ENCODE data around the gene WDR70.

WDR70 gene

DNA sequence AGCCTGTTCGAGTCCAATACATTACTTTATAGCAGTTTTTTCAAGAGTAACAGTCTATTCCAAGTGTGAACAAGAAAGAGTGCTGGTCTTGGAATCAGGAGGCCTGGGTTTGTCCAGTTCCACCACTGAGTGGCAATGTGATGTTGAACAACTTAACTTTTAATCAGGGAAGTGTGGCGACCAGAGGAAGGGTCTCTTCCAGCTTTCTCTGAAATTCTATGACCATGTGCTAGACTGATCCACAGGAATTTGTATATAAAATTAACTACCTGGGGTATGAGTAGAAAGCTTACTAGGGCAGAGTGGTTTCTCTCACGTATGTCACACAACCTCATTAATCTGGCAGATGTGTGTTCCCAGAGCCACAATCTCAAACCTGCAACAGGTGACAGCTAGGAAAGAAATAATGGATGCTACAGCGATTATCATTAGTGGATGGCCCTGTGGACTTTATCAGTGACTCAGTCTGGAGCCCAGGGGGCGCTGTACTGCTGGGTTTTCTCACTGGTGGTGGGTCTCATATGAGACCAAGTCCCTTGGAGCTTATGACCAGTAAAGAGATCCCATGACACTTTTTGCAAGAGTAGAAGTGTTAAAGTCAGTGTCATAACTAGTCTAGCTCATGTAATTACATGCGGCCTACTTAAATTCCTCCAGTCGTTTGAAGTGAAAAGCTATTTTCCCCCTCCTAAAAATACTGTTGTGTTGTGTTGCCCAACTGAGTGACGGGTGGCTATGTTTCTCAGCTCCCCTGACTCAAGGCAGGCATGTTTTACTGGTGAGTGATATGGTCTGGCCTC lies 344.2 kb downstream of the WDR70 start:
- no peak for DNase-seq (ENCODE audit: low read depth)

DNA sequence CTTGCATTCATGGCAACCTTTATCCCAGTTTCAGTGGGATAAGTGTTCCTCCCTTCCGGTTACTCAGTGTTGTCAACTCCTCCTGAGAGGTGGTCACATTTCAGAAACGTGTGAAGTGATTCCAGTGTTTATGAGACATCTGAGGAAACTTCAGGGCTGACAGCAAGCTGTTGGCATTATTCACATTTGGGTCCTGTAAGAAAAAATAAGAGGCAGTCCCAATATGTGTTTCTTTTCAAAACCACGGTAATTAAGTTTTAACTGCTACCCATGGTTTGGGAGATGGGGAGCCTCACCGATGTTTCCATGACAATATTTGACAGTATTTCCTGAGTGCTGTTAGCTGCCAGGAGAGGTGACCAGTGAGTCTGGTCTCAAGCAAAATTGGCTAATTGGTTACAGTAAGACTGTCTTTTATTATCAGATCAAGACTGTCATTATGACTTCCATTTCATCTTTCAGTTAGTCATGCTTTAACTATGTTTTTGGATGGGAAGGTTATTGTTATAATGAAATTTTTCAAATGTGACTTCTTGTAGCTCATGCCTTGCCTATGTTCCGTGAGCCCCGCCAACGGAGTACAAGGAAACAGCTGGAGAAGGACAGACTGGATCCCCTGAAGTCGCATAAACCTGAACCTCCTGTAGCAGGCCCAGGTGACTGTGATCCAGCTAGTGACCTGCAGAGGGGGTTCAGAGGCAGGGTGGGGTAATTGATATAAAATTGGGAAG lies 345.4 kb downstream of the WDR70 start:
- DNase-seq (ENCODE audit: low read depth) = no peak

DNA sequence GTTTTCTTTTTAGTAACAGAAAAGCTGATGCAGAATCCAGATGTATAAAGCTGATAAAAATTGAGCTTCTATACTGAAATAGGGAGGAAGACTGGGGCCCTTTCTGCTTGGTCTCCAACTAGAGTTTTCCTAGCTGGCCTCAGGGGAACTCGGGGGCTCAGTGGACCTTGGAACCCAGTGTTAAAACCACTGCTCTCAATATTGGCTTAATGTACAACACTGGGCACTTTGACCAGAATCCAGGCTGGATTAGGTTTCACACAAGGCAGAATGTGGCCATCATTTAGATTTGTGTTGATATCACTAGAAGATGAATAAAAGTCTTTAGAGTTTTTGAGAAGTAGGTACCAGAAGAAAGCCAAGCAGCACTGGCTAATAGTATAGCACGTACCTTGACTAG lies 346.1 kb downstream of the WDR70 start:
- no peak for DNase-seq (ENCODE audit: low read depth)

DNA sequence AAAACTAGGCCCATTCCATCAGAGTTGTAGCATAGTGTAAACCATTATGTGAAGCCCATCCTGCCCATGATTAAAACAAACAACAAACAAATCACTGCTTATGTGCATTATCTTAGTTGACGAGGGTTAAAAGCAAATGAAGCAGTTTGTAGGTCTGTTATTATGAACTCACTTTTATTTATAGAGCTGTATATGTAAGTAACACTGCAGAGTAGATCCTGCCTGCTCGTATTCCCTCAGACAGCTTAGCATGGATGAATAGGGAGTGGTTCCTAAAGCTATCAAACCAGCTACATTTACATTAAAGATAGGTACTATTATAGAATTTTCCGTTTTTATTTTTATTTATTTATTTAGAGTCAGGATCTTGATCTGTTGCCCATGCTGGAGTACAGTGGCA lies 348.1 kb downstream of the WDR70 start:
- DNase-seq (ENCODE audit: low read depth) = no peak

DNA sequence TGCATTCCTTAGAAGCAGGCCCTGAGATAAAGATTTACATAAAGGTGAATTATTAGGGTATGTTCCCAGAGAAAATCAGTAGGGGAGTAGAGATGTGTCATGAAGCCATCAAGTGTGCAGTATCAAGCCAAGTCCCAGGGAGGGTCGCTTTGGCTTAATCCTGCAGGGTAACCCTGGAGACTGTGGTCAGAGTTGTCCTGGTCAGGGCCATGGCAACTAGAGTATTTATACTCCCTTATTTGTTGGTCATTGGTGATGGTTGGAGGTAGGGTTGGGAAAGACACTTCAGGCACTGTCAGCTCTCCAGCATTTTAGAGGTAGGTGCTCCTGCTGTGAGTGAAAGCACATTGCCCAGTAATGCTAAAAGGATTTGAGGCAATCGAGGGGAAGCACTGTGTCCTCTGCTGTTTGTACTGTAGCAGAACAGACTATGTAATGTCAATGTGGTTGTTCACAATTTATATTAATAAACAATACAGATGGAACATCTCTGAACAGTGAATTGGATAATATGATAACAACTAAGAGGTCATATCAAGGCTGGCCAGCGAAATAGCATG lies 351.9 kb downstream of the WDR70 start:
- no peak for DNase-seq (ENCODE audit: low read depth)

DNA sequence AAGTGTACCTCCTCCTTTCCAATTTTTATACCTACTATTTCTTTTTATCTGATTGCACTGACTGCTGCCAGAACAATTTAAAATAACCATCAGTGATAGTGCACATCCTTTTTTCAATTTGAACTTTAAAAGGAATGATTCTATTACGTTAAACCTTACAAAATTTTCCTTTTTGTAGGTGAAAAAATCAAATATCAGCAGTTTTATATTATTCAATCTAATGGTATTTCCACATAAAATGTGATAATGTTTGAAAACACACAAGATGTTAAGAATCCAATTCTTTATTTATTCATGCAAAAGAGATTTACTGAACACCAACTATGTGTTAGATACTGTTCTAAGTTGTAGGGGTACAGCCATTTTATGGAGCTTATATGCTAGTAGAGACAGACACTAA lies 355.0 kb downstream of the WDR70 start:
- DNase-seq (ENCODE audit: low read depth) = no peak

DNA sequence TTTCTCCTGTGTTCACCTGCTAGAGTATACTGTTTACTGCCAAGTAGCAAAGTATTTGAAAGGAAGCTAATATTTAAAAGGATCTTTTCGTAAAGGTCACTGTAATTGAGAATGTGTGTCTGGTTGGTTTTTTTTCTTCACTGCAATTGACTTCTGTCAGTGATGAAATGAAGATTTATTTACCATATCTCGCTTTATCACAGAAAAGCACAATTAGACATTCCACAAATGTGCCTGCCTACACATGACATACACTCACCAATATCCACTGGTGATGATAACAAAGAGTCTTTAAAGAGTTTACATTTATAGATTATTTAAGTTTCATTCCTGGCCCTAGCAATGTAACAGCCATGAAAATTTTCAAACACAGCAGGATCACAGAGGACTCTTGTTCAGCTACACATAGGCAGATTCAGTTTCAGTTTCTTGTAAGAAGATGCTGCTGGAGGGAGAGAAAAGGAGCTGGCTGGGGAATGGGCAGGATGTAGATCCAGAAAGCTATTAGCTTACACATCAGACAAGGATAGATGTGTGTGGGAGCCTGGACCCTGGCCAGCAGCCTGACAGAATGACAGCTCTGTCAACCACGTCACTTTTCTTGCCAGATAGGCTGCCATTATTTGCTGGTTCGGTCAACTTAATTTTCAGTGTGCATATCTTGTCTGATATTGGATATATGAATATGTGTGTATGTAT lies 356.7 kb downstream of the WDR70 start:
- no peak for DNase-seq (ENCODE audit: low read depth)

DNA sequence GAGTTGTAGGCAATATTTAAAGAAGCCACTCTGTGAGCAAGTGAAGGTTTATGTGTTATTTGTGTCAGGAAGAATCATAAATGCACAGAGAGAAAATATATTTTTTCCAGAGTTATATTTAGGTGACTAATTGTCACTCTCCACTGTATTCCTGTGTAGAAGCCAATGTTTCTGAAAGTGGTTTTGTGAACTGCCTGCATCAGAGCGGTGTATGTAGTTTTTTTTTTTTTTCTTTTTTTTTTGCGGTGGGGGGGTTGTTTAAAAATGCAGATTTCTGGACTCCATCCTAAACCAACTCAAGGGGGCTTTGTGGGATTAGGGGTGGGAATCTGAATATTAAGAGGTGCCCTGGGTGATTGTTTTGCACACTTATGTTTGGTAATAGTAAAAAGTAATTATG lies 357.3 kb downstream of the WDR70 start:
- no peak for DNase-seq (ENCODE audit: low read depth)

DNA sequence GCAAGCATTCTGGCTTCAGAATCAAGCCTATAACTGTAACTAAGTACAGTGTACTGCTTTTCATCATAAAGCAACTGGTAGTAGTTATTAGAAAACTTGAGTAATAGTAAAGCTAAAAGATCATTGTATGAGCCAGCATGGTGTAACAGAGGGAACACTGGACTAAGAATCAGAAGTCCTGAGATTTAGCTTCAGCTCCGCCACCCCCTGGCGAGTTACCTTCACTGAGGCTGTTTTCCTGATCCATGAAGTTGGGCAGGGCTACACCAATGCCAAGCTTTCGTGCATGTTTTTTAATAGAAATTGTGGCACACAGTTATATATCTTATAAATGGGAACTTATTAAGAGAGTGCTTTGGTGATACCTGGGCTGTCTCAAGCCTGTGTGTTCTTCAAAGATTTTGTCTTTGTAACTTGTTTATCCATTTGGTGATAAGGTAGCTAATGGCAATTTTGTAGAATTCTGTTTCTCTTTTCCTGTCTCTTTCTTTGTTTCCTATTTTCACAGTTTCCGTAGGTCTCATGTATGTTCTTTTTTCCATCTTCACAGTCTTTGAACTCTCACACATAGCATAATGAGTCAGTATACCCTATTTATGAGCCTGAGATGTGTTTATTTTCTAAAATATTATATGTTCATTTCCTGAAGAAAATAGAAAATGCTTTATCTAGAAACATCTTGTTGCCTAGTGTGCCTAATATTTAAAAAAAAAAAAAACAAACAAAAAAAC lies 358.4 kb downstream of the WDR70 start:
- DNase-seq (ENCODE audit: low read depth) = no peak

DNA sequence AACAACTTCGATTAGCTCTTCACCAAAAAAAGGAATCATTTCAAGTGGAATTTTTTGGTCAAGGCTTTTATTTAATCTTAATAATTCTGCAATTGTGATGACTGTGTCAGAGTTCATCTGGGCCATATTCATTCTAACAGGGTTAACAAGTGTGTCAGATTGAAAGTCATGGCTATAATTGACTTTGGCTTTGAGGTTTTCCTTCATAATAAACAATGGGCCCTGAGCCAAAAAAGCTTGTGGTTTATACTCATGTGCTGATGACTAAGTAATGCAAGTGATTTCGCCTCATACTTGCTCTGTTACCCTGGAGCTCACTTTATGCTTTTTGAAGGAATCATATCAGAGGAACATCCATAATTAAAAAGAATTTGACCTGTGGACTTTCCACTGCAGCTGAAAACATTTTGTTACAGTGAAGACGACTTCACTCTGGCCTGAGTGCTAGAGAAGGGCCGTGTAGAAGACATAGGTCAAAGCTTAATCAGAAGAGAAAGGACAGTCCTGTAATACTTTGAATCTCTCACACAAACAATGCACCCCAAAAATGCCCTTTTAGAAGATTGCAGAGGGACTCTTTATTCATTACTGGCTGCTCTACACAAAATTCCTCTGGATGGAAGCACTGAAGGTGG lies 359.1 kb downstream of the WDR70 start:
- no peak for DNase-seq (ENCODE audit: low read depth)

DNA sequence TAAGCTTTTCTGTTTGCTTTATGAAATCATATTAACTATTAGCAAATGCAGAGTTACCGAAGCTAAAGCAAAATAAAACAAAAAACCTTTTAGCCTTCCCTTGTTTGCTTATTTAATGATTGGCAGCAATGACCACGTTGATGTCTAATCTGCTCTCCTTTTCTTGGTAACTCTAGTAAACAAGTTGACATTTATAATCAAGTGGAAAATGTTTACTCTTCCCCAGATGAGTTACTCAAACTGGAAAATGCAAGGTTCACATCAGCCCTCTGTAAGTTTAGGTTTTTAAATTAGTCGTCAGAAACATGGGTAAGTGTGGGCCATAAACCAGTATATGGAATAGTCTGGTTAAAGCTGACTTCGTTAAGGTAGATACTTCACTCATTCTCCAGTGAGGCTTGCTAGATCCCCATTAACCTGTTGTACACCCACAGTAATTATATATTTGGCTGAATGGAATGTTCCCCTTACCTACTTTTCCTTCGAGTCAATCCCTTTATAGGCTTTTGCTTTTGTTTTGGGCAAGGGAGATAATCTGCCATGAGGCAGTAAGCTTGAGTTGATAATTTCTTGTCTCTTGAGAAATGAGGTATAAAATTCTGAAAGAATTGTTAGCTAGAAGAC lies 359.9 kb downstream of the WDR70 start:
- no peak for DNase-seq (ENCODE audit: low read depth)

DNA sequence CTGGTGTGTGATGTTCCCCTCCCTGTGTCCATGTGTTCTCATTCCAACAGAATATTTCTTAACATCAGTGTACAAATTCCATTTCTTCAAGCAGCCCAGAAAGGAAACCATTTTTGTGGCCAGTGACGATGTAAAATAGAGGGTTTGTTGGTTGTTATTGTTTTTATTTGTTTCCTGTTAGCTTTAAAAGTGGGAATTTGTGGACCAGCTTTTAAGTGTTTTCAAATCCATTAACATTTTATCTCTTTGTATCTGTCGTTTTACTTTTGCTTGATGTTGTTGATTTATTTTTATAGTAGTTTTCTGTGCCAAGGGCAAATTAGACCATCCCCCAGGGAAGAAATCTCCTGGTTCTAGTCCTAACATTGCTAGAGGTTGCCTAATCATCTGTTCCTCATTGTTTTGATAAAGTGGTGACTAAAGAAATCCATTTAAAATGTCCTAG lies 360.7 kb downstream of the WDR70 start:
- DNase-seq (ENCODE audit: low read depth) = no peak

DNA sequence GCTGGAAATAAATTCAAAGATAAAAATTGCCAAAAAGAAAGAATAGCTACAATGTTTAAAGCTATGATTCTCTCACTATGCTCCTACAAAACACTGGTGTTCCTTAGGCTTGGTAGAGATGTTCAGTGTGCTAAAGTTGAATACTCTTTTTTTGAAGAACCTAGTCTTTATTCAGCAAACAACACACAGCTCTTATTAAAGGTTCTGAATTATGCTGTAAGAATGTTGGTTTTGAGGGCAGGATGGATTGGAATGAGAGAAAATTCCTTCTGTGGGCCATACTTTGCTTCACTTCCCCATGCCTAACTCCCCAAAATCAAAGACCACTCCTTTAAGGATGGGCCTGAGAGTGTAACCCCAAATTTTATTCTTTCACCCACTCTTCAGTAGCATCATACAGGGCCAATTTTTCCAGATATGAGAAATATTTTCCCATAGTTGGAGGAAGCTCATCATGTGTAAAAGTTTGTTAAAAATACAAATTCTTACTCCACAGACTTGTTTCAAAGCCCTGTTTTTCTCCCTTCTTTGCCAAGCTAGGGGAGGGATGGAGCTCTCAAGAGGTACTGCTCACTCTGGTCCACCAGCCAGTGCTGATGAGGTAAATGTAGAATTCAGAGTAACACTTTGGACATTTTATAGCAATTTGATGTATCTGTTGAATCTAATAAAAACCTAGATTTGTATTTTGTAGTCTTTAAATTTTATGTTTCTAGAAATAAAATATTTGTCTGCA lies 361.4 kb downstream of the WDR70 start:
- no peak for DNase-seq (ENCODE audit: low read depth)

DNA sequence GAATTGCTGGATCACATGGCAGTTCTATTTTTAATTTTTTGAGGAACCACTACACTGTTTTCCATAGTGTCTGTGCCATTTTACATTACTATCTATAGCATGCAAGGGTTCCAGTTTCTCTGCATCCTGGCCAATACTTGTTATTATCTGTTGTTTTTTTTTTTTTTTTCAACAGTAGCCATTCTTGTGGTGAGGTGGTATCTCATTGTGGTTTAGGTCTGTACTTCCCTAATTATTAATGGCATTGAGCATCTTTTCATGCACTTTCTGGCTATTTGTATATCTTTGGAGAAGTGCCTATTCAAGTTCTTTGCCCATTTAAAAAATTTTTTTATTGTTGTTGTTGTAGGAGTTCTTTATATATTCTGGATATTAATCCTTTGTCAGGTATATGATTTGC lies 363.0 kb downstream of the WDR70 start:
- no peak for DNase-seq (ENCODE audit: low read depth)

DNA sequence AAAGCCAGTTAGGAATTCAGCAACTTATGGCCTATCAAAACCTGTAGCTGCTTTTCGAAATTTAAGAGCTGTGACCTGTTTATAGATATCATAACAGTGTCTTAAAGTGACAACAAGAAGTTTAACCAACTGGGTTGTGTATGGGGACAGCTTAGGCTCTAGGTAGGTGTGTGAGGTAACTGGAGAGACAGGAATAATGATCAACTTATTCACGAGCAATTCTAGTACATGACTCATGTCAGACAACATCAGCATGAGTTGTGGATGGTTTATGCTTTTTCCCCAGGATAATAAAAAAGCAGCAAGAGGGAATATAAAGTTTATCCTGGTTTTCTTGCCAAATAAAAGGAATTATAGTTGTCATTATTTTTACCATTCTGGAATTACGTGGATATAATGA lies 372.1 kb downstream of the WDR70 start:
- DNase-seq (ENCODE audit: low read depth) = no peak

DNA sequence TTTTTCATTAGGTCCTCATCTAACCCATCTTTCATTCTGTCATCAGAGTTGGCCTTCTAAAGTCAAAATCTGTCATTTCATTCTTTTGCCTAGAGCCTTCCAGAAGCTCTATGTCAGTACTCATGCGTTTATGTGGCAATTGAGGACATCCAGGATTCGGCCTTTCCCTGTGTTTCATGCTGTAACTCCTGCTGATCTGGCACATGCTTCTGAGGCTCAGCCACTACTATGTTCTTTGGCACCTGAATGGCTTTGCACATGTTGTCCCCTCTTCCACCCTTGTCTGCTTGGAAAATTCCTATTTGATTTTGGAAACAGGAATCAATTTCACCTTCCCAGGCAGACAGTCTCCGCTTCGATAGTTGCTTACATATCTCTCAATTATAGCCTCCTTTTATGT lies 375.9 kb downstream of the WDR70 start:
- no peak for DNase-seq (ENCODE audit: low read depth)

DNA sequence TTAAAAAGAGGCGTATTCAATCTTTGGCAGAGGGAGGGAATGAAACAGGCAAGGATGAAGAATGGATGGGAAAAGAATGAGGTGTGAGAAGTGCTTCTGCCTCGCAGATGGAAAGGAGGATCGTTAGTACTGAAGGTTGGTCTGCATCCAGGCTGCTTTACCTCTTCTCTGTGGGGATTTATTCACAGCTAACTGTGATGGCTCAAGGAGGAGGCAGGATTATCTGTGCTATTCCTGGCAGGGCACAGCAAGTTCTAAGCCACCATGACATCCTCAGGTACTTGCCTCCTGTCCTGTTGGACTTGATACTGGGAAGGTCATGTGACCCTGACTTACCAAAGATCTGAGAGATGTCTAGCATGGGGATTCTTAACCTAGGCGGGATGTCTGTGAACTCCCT lies 376.5 kb downstream of the WDR70 start:
- no peak for DNase-seq (ENCODE audit: low read depth)

DNA sequence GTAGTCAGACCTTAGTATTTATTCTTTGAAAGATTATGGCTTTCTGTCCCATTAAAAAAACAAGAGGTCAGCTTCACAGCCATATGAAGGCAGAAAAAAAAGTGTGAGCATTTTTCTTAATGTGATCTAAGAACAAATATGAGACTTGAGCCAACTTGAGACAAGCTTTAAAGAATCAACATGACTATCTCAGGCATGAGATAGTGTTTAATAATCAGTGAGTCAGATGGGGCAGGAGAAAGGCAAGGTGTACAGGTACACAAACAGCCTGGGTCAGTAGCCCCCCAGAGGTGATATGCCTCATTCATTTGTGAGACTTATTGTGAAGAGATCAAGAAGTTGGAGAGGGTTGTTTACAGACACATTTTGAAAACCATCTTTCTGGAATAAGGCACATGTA lies 377.1 kb downstream of the WDR70 start:
- no peak for DNase-seq (ENCODE audit: low read depth)

DNA sequence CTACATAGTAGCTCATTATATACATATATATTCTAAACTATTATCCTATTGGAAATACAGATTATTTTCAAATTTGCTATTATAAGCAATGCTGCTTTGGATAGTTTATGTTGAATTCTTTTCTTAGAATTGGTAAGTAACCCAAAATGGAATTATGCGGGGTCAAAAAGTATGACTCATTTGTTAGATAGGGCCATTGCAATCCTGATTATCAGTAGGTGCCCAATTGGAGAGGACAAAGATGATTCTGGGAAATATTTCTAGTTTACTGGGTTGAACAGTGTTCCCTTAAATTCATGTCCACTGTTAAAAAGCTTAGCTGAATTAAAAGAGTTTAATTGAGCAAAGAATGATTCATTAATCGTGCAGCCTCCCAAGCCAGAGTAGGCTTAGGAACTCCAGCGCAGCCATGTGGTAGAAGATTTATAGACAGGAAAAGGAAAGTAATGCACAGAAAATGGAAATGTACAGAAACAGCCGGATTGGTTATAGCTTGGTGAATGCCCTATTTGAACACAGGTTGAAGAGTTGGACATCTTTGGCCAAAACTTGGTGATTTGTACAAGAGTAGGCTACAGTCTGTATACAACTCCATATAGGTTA lies 379.0 kb downstream of the WDR70 start:
- no peak for DNase-seq (ENCODE audit: low read depth)

DNA sequence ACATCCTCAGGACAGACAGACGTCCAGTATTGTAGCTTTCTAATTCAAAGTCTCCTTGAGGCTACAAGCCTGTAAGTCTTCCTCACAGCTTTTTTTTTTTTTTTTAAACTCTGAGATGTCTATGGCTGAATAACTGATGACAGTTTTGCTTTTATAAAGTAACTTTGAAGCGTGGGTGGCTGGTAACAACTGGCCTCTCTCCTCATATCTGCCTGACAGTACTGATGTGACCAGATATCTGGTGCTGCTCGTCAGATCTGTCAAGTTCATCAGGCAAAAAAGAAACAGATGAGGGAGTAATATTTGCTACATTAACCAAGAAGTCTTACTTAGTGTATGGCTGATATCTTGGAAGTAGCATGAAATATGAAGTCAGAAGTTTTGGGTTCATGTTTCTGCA lies 388.1 kb downstream of the WDR70 start:
- no peak for DNase-seq (ENCODE audit: low read depth)

Measured in stimulated activated CD8-positive, alpha-beta memory T cell treated with anti-CD3 and anti-CD28 coated beads, Interleukin-12 subunit alpha, Interleukin-12 subunit beta, amount 100 ng/mL, for 1 hour (primary cell).